Measurements from ENCODE around the gene CACNA2D4. TPM values are rescaled to one million over a fixed set of nuclear protein-coding genes. Genes with fewer than 3 reads are reported as not detected.

CACNA2D4 gene
- total and polyA plus RNA-seq, 4 donors = 0.82 to 2.8 (median 1.3) TPM

- no peak overlapping the region for H3K9ac ChIP-seq (ENCODE audit: low read depth in 1 of 2, low read length in 2 of 2)
- H3K36me3 ChIP-seq (ENCODE audit: control insufficient read depth in 4 of 4, insufficient read depth in 3 of 4, low read depth in 1 of 4, low read length in 3 of 4) = no peaks in the 10 kb centered on the region
- TF ChIP-seq RAD21 (IDR thresholded peaks at IDR 0.05) (no peak), YY1 (IDR thresholded peaks at IDR 0.05) (no peak), MAX (IDR thresholded peaks at IDR 0.05) (no peak), HNF4G (IDR thresholded peaks at IDR 0.05) (no peak), HNF4A (conservative IDR thresholded peaks at IDR 0.05) (no peak), TAF1 (conservative IDR thresholded peaks at IDR 0.05) (no peak), ZBTB33 (IDR thresholded peaks at IDR 0.05) (no peak), EGR1 (IDR thresholded peaks at IDR 0.05; ENCODE audit: low read depth in 2 of 2) (no peak), JUND (IDR thresholded peaks at IDR 0.05) (no peak), GABPA (IDR thresholded peaks at IDR 0.05 in 1 of 2, conservative IDR thresholded peaks at IDR 0.05 in 1 of 2) (no peak), FOXA2 (IDR thresholded peaks at IDR 0.05) (no peak), CTCF (IDR thresholded peaks at IDR 0.05; ENCODE audit: low read depth, low read length, missing input control) (no peak), RXRA (IDR thresholded peaks at IDR 0.05) (no peak), FOXA1 (IDR thresholded peaks at IDR 0.05) (no peak), NR2F2 (IDR thresholded peaks at IDR 0.05) (no peak), REST (IDR thresholded peaks at IDR 0.05) (no peak), SP1 (IDR thresholded peaks at IDR 0.05) (no peak)
- TF ChIP-seq, protein P1, sequence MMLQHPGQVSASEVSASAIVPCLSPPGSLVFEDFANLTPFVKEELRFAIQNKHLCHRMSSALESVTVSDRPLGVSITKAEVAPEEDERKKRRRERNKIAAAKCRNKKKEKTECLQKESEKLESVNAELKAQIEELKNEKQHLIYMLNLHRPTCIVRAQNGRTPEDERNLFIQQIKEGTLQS (IDR thresholded peaks at IDR 0.05) = no peak
- DNase-seq (ENCODE audit: low spot score) = no peak
- no peak overlapping the region for H3K27ac ChIP-seq (ENCODE audit: low read depth in 1 of 2, low read length in 2 of 2)
- 82% methylated on average over 22 of the region's 22 CpGs for WGBS
- no peaks in the 10 kb centered on the region for H3K9me3 ChIP-seq (ENCODE audit: control insufficient read depth in 4 of 4, low read length in 3 of 4)
- H3K27me3 ChIP-seq (ENCODE audit: control insufficient read depth in 4 of 4, insufficient read depth in 4 of 4, low read length in 3 of 4) = no peaks in the 10 kb centered on the region
- H3K4me1 ChIP-seq (ENCODE audit: control insufficient read depth in 4 of 4, insufficient read depth in 4 of 4, low read length in 3 of 4) = no peaks in the 10 kb centered on the region
- H3K4me3 ChIP-seq (ENCODE audit: low read depth in 1 of 3, low read length in 3 of 3) = no peak overlapping the region
These were observed 81.5 kb downstream of the CACNA2D4 start for GRCh38 chr12:1836854-1837421.
